Colonic mucosa (tissue), 4 donors: ENCODE results near the gene ABCD2. TPM values are rescaled to one million over a fixed set of nuclear protein-coding genes. Genes with fewer than 3 reads are reported as not detected.

Experiments
- DNase-seq: peaks from one replicate; pipeline ENCODE4 v3.0.0-alpha.2; 2020
- H3K27ac ChIP-seq: fragments of 200-600 bp; one replicate; pipeline ENCODE4 v1.8.0; 2021
- H3K27me3 ChIP-seq: fragments of 200-600 bp; one replicate; pipeline ENCODE4 v1.8.0; 2021
- H3K36me3 ChIP-seq: fragments of 200-600 bp; one replicate; pipeline ENCODE4 v1.8.0; 2021
- H3K4me1 ChIP-seq: fragments of 200-600 bp; one replicate; pipeline ENCODE4 v1.8.0; 2021; ENCODE audit warnings: mild to moderate bottlenecking
- H3K4me3 ChIP-seq: fragments of 200-600 bp; one replicate; pipeline ENCODE4 v1.8.0; 2021
- H3K9ac ChIP-seq, 2 donors: one replicate each; pipeline ENCODE4 v1.7.0; 2013; ENCODE audit warnings: control low read depth in 2 of 2, low read depth in 2 of 2, low read length in 2 of 2
- H3K9me3 ChIP-seq: fragments of 200-600 bp; one replicate; pipeline ENCODE4 v1.8.0; 2021
- CTCF ChIP-seq: fragments of 200-600 bp; IDR thresholded peaks from one replicate; pipeline ENCODE4 v1.8.0; 2022; ENCODE audit warnings: antibody characterized with exemption, mild to moderate bottlenecking
- intact Hi-C: fragments of 100-400 bp; cut with DNase I; formaldehyde crosslinking; loops from one replicate; pipeline ENCODE4 v1.14.1; 2022
- total RNA-seq, 2 donors: library from RNA; stranded (reverse); fragmentation: NEBNext Ultra II Directional in 1 of 2; extraction: Animal tissue kit (Norgen Biotek cat#: 25700) in 1 of 2; gene quantifications; one replicate each; pipeline ENCODE4 v1.2.1, GENCODE V29; 2021
- donor health status: healthy.
- donor health status: DM: no; HTN: no; CAD: no.
- donor health status: DM: no; HTN: no; CAD: no.

ABCD2 gene
- total RNA-seq, 2 donors from 2014 or later = 0.17 to 0.19 TPM

- Histone ChIP-seq H3K4me3 (no peak overlapping the region), H3K4me1 (no peaks in the 10 kb centered on the region), H3K36me3 (no peaks in the 10 kb centered on the region), H3K9ac (no peak overlapping the region), H3K27me3 (no peaks in the 10 kb centered on the region), H3K9me3 (no peaks in the 10 kb centered on the region), H3K27ac (no peak overlapping the region)
- intact Hi-C loops = no loop called here
- TF ChIP-seq CTCF = no peak
- no peak for DNase-seq
Observed at GRCh38 chr12:39638840-39639239, 19.2 kb upstream of the ABCD2 start.

GRCh38 chr12:39638178-39638577 is 18.6 kb upstream of the ABCD2 start:
- H3K9me3 ChIP-seq = no peaks in the 10 kb centered on the region
- TF ChIP-seq CTCF = no peak
- H3K36me3 ChIP-seq = no peaks in the 10 kb centered on the region
- no peaks in the 10 kb centered on the region for H3K4me1 ChIP-seq
- no peak overlapping the region for H3K9ac ChIP-seq
- H3K27ac ChIP-seq = no peak overlapping the region
- no peak overlapping the region for H3K4me3 ChIP-seq
- DNase-seq = no peak
- H3K27me3 ChIP-seq = no peaks in the 10 kb centered on the region
- intact Hi-C loops = no loop called here

GRCh38 chr12:39632670-39633069 is 13.1 kb upstream of the ABCD2 start:
- Histone ChIP-seq H3K36me3 (no peaks in the 10 kb centered on the region), H3K27ac (no peak overlapping the region), H3K4me1 (no peaks in the 10 kb centered on the region), H3K27me3 (no peaks in the 10 kb centered on the region), H3K9ac (no peak overlapping the region), H3K4me3 (no peak overlapping the region), H3K9me3 (no peaks in the 10 kb centered on the region)
- no peak for DNase-seq
- no peak for TF ChIP-seq CTCF
- intact Hi-C loops = no loop called here

- Histone ChIP-seq H3K27ac (no peak overlapping the region), H3K9ac (no peak overlapping the region), H3K4me1 (no peaks in the 10 kb centered on the region), H3K36me3 (no peaks in the 10 kb centered on the region), H3K4me3 (no peak overlapping the region), H3K27me3 (no peaks in the 10 kb centered on the region), H3K9me3 (no peaks in the 10 kb centered on the region)
- no peak for TF ChIP-seq CTCF
- intact Hi-C loops = no loop called here
- no peak for DNase-seq
Observed at GRCh38 chr12:39628836-39629235, 9.2 kb upstream of the ABCD2 start.

GRCh38 chr12:39627914-39628313 is 8.3 kb upstream of the ABCD2 start:
- intact Hi-C loops = no loop called here

More at GRCh38 chr12:39627914-39628313, 8.3 kb upstream of the ABCD2 start:
- H3K36me3 ChIP-seq = no peaks in the 10 kb centered on the region
- no peak overlapping the region for H3K9ac ChIP-seq
- no peaks in the 10 kb centered on the region for H3K9me3 ChIP-seq
- no peak overlapping the region for H3K4me3 ChIP-seq
- H3K4me1 ChIP-seq = no peaks in the 10 kb centered on the region
- no peak for DNase-seq
- no peaks in the 10 kb centered on the region for H3K27me3 ChIP-seq
- TF ChIP-seq CTCF = no peak
- no peak overlapping the region for H3K27ac ChIP-seq
